ENCODE data around the gene LARP4B.

- TF ChIP-seq CTCF (IDR thresholded peaks at IDR 0.05; ENCODE audit: insufficient read depth, low read depth, low read length) (no peak), EZH2 (IDR thresholded peaks at IDR 0.05; ENCODE audit: insufficient read depth, low read length) (no peak)
These were observed 30.8 kb upstream of the LARP4B start for GRCh38 chr10:962342-962741.

Data from astrocyte (in vitro differentiated cells and primary cell).